ENCODE data around the gene SIPA1L3. TPM values are rescaled to one million over a fixed set of nuclear protein-coding genes. Genes with fewer than 3 reads are reported as not detected.

SIPA1L3 gene
- total and polyA plus RNA-seq, 2 of the 13 experiments (the other 11 are each of a cell fraction or from before 2014, with no cell fraction given), result 5.5 to 7.7 TPM

- no peak overlapping the region for H2AFZ ChIP-seq (ENCODE audit: low read length)
- H4K20me1 ChIP-seq (ENCODE audit: insufficient read depth, low read length), result no peaks in the 10 kb centered on the region
- H3K4me3 ChIP-seq (replicated peaks in 1 of 3; ENCODE audit: insufficient read depth in 1 of 3, low read depth in 2 of 3, low read length in 3 of 3), result no peak overlapping the region
- no TSS peak for BruUV-seq (replicated peaks)
- H3K4me1 ChIP-seq (ENCODE audit: insufficient read depth, low read length), result peaks cover 44% of the 10 kb centered on the region
- intact Hi-C loops (cut with micrococcal nuclease; ENCODE audit: unreplicated experiment) (no loop called here), in situ Hi-C loops (cut with HindIII; ENCODE audit: extremely low pct_ligation_motif_present, low pct_unique_long_range_greater_than_20kb) (no loop called here)
- no peak for TF ChIP-seq POGZ (CRISPR knock-in tag; IDR thresholded peaks at IDR 0.05)
- TF ChIP-seq, protein P1, sequence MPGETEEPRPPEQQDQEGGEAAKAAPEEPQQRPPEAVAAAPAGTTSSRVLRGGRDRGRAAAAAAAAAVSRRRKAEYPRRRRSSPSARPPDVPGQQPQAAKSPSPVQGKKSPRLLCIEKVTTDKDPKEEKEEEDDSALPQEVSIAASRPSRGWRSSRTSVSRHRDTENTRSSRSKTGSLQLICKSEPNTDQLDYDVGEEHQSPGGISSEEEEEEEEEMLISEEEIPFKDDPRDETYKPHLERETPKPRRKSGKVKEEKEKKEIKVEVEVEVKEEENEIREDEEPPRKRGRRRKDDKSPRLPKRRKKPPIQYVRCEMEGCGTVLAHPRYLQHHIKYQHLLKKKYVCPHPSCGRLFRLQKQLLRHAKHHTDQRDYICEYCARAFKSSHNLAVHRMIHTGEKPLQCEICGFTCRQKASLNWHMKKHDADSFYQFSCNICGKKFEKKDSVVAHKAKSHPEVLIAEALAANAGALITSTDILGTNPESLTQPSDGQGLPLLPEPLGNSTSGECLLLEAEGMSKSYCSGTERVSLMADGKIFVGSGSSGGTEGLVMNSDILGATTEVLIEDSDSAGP (CRISPR knock-in tag; IDR thresholded peaks at IDR 0.05; ENCODE audit: borderline replicate concordance), result peak; percentile 80
- ChIA-PET CTCF (ENCODE audit: low intra/inter-chr PET ratio, low total read pairs) (no interaction called here), POLR2A (no interaction called here)
- FAIRE-seq (no peak), ATAC-seq (no peak), DNase-seq (ENCODE audit: low spot score) (no peak)
- H3K27ac ChIP-seq (ENCODE audit: extremely low read length, insufficient read depth, low read length), result no peak overlapping the region
- H3K9me3 ChIP-seq (ENCODE audit: low read length), result no peaks in the 10 kb centered on the region
- H3K79me2 ChIP-seq (ENCODE audit: insufficient read depth, low read length), result peaks cover 19% of the 10 kb centered on the region
- H3K4me2 ChIP-seq (ENCODE audit: low read depth, low read length), result no peak overlapping the region
- H3K9ac ChIP-seq (ENCODE audit: insufficient read depth, low read depth, low read length), result no peak overlapping the region
- H3K36me3 ChIP-seq (replicated peaks in 1 of 2; ENCODE audit: control insufficient read depth in 1 of 2, insufficient read depth in 2 of 2, low read length in 2 of 2), result no peaks in the 10 kb centered on the region
- WGBS (ENCODE audit: low lambda C conversion rate), result 83% methylated on average over 5 of the region's 5 CpGs
- no peaks in the 10 kb centered on the region for H3K27me3 ChIP-seq (ENCODE audit: control insufficient read depth in 1 of 2, insufficient read depth in 2 of 2, low read length in 2 of 2)
These were observed 21.7 kb downstream of the SIPA1L3 start for GRCh38 chr19:37928527-37929286.

GRCh38 chr19:37929355-37929923 lies 22.4 kb downstream of the SIPA1L3 start:
- BruUV-seq (replicated peaks), result no TSS peak
- in situ Hi-C loops (cut with HindIII; ENCODE audit: extremely low pct_ligation_motif_present, low pct_unique_long_range_greater_than_20kb), result no loop called here
- WGBS (ENCODE audit: low lambda C conversion rate), result 93% methylated on average over 4 of the region's 4 CpGs
- no peak for ATAC-seq
- no peak for FAIRE-seq
- CTCF ChIA-PET (ENCODE audit: low intra/inter-chr PET ratio, low total read pairs), result no interaction called here
- Histone ChIP-seq H2AFZ (ENCODE audit: low read length) (no peak overlapping the region), H3K9ac (ENCODE audit: insufficient read depth, low read depth, low read length) (no peak overlapping the region), H4K20me1 (ENCODE audit: insufficient read depth, low read length) (no peaks in the 10 kb centered on the region), H3K4me2 (ENCODE audit: low read depth, low read length) (no peak overlapping the region), H3K36me3 (replicated peaks in 1 of 2; ENCODE audit: control insufficient read depth in 1 of 2, insufficient read depth in 2 of 2, low read length in 2 of 2) (no peaks in the 10 kb centered on the region), H3K27me3 (ENCODE audit: control insufficient read depth in 1 of 2, insufficient read depth in 2 of 2, low read length in 2 of 2) (no peaks in the 10 kb centered on the region), H3K27ac (ENCODE audit: extremely low read length, insufficient read depth, low read length) (no peak overlapping the region), H3K9me3 (ENCODE audit: low read length) (no peaks in the 10 kb centered on the region), H3K4me1 (ENCODE audit: insufficient read depth, low read length) (peaks cover 51% of the 10 kb centered on the region), H3K4me3 (replicated peaks in 1 of 3; ENCODE audit: insufficient read depth in 1 of 3, low read depth in 2 of 3, low read length in 3 of 3) (no peak overlapping the region), H3K79me2 (ENCODE audit: insufficient read depth, low read length) (peaks cover 20% of the 10 kb centered on the region)
- intact Hi-C loops (cut with micrococcal nuclease; ENCODE audit: unreplicated experiment), result no loop called here
- no peak for DNase-seq (ENCODE audit: low spot score)
- no peak for TF ChIP-seq BRCA1 (CRISPR knock-in tag; IDR thresholded peaks at IDR 0.05)
- POLR2A ChIA-PET, result no interaction called here
